Measurements from ENCODE around the gene CLN6. TPM values are rescaled to one million over a fixed set of nuclear protein-coding genes. Genes with fewer than 3 reads are reported as not detected.
A peak's percentile ranks its signal among the peaks of the same experiment; 100 is the strongest.

CLN6 gene
- total RNA-seq, 6 experiments from 2014 or later = 10.7 to 24.3 (median 15.2) TPM

DNA sequence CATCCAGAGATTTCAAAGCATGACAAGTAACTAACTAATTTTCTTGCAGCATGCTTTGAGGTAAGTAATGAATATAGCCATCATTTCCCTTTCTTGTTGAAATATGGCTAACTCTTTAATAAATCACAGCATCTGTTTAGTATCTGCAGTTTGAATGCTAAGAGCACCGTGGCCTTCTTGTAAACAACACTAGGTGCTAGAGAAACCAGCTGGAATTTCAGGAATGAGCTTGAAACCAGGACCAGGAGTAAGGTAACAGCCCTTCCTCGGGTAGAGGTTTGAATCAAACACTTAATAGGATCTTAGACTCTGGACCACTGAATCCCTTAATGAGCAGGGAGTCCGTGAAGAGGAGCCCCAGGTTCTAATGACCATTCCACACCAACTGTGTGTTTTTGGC, 38.0 kb downstream of the CLN6 start:
- H3K27ac ChIP-seq = no peak overlapping the region

DNA sequence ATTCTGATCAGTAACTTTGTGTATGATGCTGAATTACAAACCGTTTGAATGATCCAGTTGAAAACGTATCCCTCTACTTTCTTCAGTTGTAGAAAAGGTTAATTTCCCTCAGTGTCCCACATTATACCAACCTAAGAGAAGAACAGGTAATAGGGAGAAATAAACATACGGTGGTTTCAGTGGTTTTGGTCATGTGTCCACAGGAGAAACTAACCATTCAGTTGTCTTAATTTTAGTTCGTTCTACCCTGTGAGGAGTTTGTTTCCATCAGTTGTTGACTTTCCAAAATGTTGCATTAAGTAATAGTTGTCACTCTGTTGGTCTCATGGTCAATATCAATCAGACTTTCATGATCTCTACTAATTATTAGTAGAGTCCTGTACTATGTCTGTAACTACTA, 39.5 kb downstream of the CLN6 start:
- no peak for DNase-seq
- no peaks in the 10 kb centered on the region for H3K27me3 ChIP-seq
- H3K9me3 ChIP-seq = no peaks in the 10 kb centered on the region
- ATAC-seq = no peak
- H3K27ac ChIP-seq = no peak overlapping the region
- WGBS (ENCODE audit: insufficient coverage, low coverage, low lambda C conversion rate, missing lambda C conversion rate) = 92% methylated on average over 4 of the region's 4 CpGs
- intact Hi-C loops (cut with DNase I) = no loop called here
- H3K4me3 ChIP-seq = no peak overlapping the region
- H3K4me1 ChIP-seq = peaks cover 0 to 27% (median 10%) of the 10 kb centered on the region in 4 donors
- peaks cover 0 to 10% (median 3%) of the 10 kb centered on the region in 4 donors for H3K36me3 ChIP-seq
- TF ChIP-seq, protein P1, sequence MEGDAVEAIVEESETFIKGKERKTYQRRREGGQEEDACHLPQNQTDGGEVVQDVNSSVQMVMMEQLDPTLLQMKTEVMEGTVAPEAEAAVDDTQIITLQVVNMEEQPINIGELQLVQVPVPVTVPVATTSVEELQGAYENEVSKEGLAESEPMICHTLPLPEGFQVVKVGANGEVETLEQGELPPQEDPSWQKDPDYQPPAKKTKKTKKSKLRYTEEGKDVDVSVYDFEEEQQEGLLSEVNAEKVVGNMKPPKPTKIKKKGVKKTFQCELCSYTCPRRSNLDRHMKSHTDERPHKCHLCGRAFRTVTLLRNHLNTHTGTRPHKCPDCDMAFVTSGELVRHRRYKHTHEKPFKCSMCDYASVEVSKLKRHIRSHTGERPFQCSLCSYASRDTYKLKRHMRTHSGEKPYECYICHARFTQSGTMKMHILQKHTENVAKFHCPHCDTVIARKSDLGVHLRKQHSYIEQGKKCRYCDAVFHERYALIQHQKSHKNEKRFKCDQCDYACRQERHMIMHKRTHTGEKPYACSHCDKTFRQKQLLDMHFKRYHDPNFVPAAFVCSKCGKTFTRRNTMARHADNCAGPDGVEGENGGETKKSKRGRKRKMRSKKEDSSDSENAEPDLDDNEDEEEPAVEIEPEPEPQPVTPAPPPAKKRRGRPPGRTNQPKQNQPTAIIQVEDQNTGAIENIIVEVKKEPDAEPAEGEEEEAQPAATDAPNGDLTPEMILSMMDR (IDR thresholded peaks at IDR 0.05) = no peak

More for the DNA sequence above, 38.0 kb downstream of the CLN6 start:
- H3K4me3 ChIP-seq = no peak overlapping the region
- TF ChIP-seq, protein P1 (IDR thresholded peaks at IDR 0.05) = no peak
- TF ChIP-seq POLR2A (IDR thresholded peaks at IDR 0.05) = no peak
- ATAC-seq (no peak), DNase-seq (no peak)
- H3K4me1 ChIP-seq = peaks cover 0 to 23% (median 7%) of the 10 kb centered on the region in 4 donors
- intact Hi-C loops (cut with DNase I) = no loop called here
- no peaks in the 10 kb centered on the region for H3K27me3 ChIP-seq
- H3K36me3 ChIP-seq = peaks cover 0 to 10% (median 3%) of the 10 kb centered on the region in 4 donors
- no peaks in the 10 kb centered on the region for H3K9me3 ChIP-seq
- WGBS (ENCODE audit: insufficient coverage, low coverage, low lambda C conversion rate, missing lambda C conversion rate) = 68% methylated on average over 3 of the region's 3 CpGs

DNA sequence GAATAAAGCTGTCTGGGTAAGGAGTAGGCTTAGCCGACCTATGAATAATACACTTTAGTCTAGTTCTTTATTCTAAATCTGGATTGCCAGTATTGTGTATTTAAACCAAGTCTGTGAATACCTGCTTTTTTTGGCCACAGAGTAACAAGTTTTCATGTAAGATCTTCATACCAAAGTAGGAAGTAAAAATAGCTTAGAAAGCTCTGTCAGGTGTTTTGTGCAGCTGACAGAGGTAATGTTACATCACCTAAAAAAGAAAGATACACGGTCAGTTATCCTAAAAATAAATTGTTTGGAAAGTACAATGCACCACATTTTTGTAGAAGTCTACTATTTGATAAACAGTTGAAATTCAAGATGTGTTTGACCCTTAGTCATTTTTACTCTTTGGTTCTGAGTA, 40.9 kb downstream of the CLN6 start:
- no peak for DNase-seq
- Histone ChIP-seq H3K27ac (peak overlapping the region in 1 of 3 donors; percentile 57), H3K4me1 (peaks cover 0 to 23% (median 10%) of the 10 kb centered on the region in 4 donors), H3K27me3 (no peaks in the 10 kb centered on the region), H3K9me3 (no peaks in the 10 kb centered on the region), H3K4me3 (no peak overlapping the region), H3K36me3 (peaks cover 0 to 16% (median 5%) of the 10 kb centered on the region in 4 donors)
- no peak for TF ChIP-seq POLR2A (IDR thresholded peaks at IDR 0.05)
- TF ChIP-seq, protein P1 (IDR thresholded peaks at IDR 0.05) = no peak
- no peak for ATAC-seq
- WGBS (ENCODE audit: insufficient coverage, low coverage, low lambda C conversion rate, missing lambda C conversion rate) = 41% methylated on average over 2 of the region's 2 CpGs
- intact Hi-C loops (cut with DNase I) = no loop called here

DNA sequence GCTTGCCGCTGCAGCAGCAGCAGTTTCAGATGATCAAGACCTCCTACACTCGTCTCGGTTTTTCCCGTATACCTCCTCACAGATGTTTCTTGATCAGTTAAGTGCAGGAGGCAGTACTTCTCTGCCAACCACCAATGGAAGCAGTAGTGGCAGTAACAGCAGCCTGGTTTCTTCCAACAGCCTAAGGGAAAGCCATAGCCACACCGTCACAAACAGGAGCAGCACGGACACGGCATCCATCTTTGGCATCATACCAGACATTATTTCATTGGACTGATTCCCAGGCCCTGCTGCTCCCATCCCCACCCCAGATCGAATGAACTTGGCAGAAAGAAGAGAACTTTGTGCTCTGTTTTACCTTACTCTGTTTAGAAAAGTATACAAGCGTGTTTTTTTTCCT, 42.0 kb downstream of the CLN6 start:
- H3K9me3 ChIP-seq = no peaks in the 10 kb centered on the region
- peaks cover 0 to 23% (median 10%) of the 10 kb centered on the region in 4 donors for H3K4me1 ChIP-seq
- peak overlapping the region in 2 of 3 donors; percentile 31 to 34 for H3K4me3 ChIP-seq
- intact Hi-C loops (cut with DNase I) = no loop called here
- DNase-seq = peak; percentile 38 to 81 (median 61)
- TF ChIP-seq, protein P1 (IDR thresholded peaks at IDR 0.05) = no peak
- TF ChIP-seq POLR2A (IDR thresholded peaks at IDR 0.05) = no peak
- H3K27me3 ChIP-seq = no peaks in the 10 kb centered on the region
- peak; percentile 87 to 93 (median 88) for ATAC-seq
- WGBS (ENCODE audit: insufficient coverage, low coverage, low lambda C conversion rate, missing lambda C conversion rate) = 14% methylated on average over 9 of the region's 9 CpGs
- H3K27ac ChIP-seq = peak overlapping the region; percentile 12 to 62 (median 57)
- peaks cover 0 to 10% (median 5%) of the 10 kb centered on the region in 4 donors for H3K36me3 ChIP-seq

Measured in right lobe of liver (tissue), 6 donors.